Measurements from ENCODE around the gene SLC16A7. TPM values are rescaled to one million over a fixed set of nuclear protein-coding genes. Genes with fewer than 3 reads are reported as not detected.
"Not testable (repeated sequence)": the region's sequence is repeated elsewhere in the genome, so short reads cannot be mapped to it uniquely, and the experiment has no call there.

The SLC16A7 gene
- total RNA-seq, 6 donors from 2014 or later: 5.3 to 35.6 (median 22.5) TPM

- DNase-seq: no peak
- Histone ChIP-seq H3K4me1 (peaks cover 5 to 27% (median 7%) of the 10 kb centered on the region in 4 donors), H3K4me3 (no peak overlapping the region), H3K27ac (no peak overlapping the region), H3K9me3 (no peaks in the 10 kb centered on the region), H3K36me3 (no peaks in the 10 kb centered on the region), H3K27me3 (no peaks in the 10 kb centered on the region)
- TF ChIP-seq POLR2AphosphoS5 (IDR thresholded peaks at IDR 0.05) (no peak), CTCF (IDR thresholded peaks at IDR 0.05) (no peak), POLR2A (IDR thresholded peaks at IDR 0.05) (no peak), EP300 (IDR thresholded peaks at IDR 0.05) (no peak)
- ATAC-seq (ENCODE audit: low FRiP score in 2 of 2): no peak
Measured at GRCh38 chr12:59600171-59600570, 4.3 kb downstream of the SLC16A7 start.

GRCh38 chr12:59603754-59604153 lies 7.9 kb downstream of the SLC16A7 start:
- no peak for TF ChIP-seq EP300 (IDR thresholded peaks at IDR 0.05)
- TF ChIP-seq CTCF (IDR thresholded peaks at IDR 0.05): no peak
- TF ChIP-seq POLR2A (IDR thresholded peaks at IDR 0.05): no peak
- no peak for ATAC-seq (ENCODE audit: low FRiP score in 2 of 2)

GRCh38 chr12:59612823-59613434 lies 17.1 kb downstream of the SLC16A7 start:
- not testable (repeated sequence) for H3K36me3 ChIP-seq; H3K27ac ChIP-seq; H3K27me3 ChIP-seq; ATAC-seq (ENCODE audit: low FRiP score in 2 of 2); H3K4me1 ChIP-seq; H3K4me3 ChIP-seq; DNase-seq
- WGBS, 2 donors: 81 to 84% methylated on average over 4 of the region's 4 CpGs
- peaks cover 0 to 26% (median 24%) of the 10 kb centered on the region in 4 donors for H3K9me3 ChIP-seq

More at GRCh38 chr12:59603754-59604153, 7.9 kb downstream of the SLC16A7 start:
- Histone ChIP-seq H3K27me3 (no peaks in the 10 kb centered on the region), H3K4me3 (no peak overlapping the region), H3K36me3 (no peaks in the 10 kb centered on the region), H3K27ac (no peak overlapping the region), H3K9me3 (no peaks in the 10 kb centered on the region), H3K4me1 (no peaks in the 10 kb centered on the region)
- DNase-seq: no peak

- DNase-seq: no peak
- Histone ChIP-seq H3K4me3 (no peak overlapping the region), H3K4me1 (peaks cover 0 to 5% (median 2%) of the 10 kb centered on the region in 4 donors), H3K27ac (no peak overlapping the region), H3K36me3 (peaks cover 0 to 7% (median 0%) of the 10 kb centered on the region in 4 donors), H3K27me3 (no peaks in the 10 kb centered on the region), H3K9me3 (peaks cover 0 to 26% (median 24%) of the 10 kb centered on the region in 4 donors)
- TF ChIP-seq CTCF (IDR thresholded peaks at IDR 0.05) (no peak), POLR2A (IDR thresholded peaks at IDR 0.05) (no peak), POLR2AphosphoS5 (IDR thresholded peaks at IDR 0.05) (no peak), EP300 (IDR thresholded peaks at IDR 0.05) (no peak)
- ATAC-seq (ENCODE audit: low FRiP score in 2 of 2): peak in 1 of 2 donors; percentile 16
Measured at GRCh38 chr12:59615392-59616165, 19.8 kb downstream of the SLC16A7 start.

- Histone ChIP-seq H3K36me3 (no peaks in the 10 kb centered on the region), H3K9me3 (no peaks in the 10 kb centered on the region), H3K4me3 (no peak overlapping the region), H3K4me1 (peaks cover 0 to 6% (median 3%) of the 10 kb centered on the region in 4 donors), H3K27me3 (no peaks in the 10 kb centered on the region), H3K27ac (no peak overlapping the region)
- ATAC-seq (ENCODE audit: low FRiP score in 2 of 2) (no peak), DNase-seq (no peak)
- TF ChIP-seq EP300 (IDR thresholded peaks at IDR 0.05) (no peak), POLR2A (IDR thresholded peaks at IDR 0.05) (no peak), CTCF (IDR thresholded peaks at IDR 0.05) (no peak), POLR2AphosphoS5 (IDR thresholded peaks at IDR 0.05) (no peak)
- 55 to 58% methylated on average over 1 of the region's 1 CpG for WGBS, 2 donors
Measured at GRCh38 chr12:59619461-59620240, 23.8 kb downstream of the SLC16A7 start.

Measured in upper lobe of left lung (tissue), 6 donors.